Urothelium cell line (cell line): ENCODE measurements around the gene COL25A1.
"Not testable (repeated sequence)": the region's sequence is repeated elsewhere in the genome, so short reads cannot be mapped to it uniquely, and the experiment has no call there.

Source experiments
- DNase-seq: peaks from one replicate; pipeline ENCODE4 v3.0.0; 2011; ENCODE audit warnings: low spot score, mixed read lengths
- FAIRE-seq: peaks from 2 replicates; lab custom pipeline; 2011; peaks lifted over from hg19 to GRCh38; lab: Jason Lieb, UNC

Gene COL25A1

GRCh38 chr4:109072595-109072994, 229.9 kb downstream of the COL25A1 start:
- FAIRE-seq, result no peak
- no peak for DNase-seq

- DNase-seq, FAIRE-seq: not testable (repeated sequence)
Observed at GRCh38 chr4:109070677-109071076, 231.8 kb downstream of the COL25A1 start.

GRCh38 chr4:109067508-109068235, 234.8 kb downstream of the COL25A1 start:
- FAIRE-seq (no peak), DNase-seq (no peak)

- no peak for FAIRE-seq
- DNase-seq, result no peak
Observed at GRCh38 chr4:109065006-109065405, 237.5 kb downstream of the COL25A1 start.

DNA sequence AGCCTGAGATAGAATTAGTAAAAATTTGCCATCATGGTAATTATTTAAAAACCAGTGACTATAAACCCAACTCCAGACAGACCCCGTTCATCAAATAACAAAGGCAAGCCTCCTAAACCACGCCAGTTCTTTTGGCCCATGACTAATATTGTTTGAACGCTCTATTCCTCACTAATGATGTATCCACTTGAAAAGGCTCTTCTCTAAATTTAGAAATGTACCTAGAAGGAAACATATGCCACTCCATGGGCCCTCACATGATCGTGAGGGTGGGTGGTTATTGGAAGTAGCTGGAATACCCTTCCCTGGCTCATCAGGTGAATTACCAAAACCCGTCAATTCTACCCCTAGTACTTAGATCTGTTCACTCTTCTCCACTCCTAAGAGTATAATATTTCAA, 249.2 kb downstream of the COL25A1 start:
- FAIRE-seq, result no peak

DNA sequence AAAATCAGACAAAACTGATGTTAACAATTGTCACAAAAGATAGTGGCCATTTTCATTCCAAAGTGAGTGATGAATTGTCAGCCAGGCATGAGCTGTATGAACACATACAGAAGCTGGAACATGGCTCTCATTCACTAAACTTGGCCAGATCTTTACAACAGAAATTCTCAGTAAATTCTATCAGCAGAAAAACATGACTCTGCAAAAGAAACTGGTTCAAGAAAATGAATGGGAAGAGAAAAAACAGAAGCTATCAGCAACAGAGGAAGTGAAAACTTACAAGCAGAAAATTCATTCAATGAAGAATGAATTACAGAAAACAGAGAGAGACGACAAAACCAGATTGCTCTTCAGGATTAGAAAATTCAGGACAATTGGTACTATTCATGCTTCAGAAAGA, 249.6 kb downstream of the COL25A1 start:
- no peak for FAIRE-seq
- DNase-seq, result no peak

More for the DNA sequence above, 249.2 kb downstream of the COL25A1 start:
- no peak for DNase-seq

DNA sequence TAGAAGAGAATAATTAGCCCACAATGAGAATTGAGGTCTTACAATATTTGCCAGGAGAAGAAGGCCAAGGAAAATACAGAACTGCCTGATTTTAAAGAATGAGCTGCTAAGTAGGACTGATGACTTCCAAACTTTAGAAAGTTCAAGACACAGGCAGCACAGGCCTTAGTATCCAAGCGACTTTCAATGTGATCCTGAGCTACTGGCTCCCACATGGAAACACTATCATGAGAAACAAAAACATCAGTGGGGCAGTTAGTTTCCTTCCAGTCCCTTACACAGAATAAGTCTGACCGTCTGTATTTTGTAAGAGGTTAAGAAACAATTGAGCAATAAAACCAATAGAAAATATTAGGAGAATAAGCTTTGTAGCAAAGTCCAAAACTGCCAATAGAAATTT, 251.4 kb downstream of the COL25A1 start:
- DNase-seq (no peak), FAIRE-seq (no peak)

DNA sequence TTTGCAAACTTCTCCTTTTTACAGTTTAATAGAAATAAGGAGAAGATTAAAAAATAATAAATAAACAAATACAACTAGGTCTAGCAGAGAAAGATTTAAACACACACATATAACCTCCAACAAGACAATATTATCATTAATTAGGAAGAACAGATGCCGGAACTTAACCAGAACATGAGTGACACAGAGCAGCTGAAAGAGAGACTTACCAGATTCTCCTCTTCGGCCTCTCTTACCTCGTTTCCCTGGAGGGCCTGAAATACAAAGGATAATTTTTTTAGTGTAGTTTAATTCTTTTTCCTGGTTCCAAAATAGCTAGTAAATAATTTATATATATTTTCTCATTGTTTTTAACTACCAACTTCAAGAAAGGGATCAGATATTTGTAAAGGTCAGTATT, 252.5 kb downstream of the COL25A1 start:
- FAIRE-seq (no peak), DNase-seq (no peak)

GRCh38 chr4:109046471-109047201, 255.8 kb downstream of the COL25A1 start:
- no peak for DNase-seq
- FAIRE-seq, result no peak

DNA sequence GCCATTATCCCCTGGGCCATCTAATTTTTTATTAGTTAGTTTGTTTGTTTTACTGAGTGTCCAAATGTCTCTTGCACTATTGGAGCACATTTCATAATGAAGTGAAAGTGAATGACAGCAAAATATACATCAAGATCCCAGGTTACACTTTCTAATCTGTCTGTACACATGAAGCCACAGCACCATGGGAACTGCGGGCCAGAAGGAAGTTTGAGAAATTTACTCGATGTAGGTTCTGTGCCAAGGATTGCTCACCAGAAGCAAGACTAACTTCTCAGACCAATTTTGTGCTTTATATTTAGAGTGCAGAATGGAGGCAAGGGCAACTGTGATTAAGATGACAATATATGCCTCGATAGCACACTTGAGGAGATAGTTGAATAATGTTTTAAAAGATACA, 258.0 kb downstream of the COL25A1 start:
- no peak for FAIRE-seq
- DNase-seq, result no peak

DNA sequence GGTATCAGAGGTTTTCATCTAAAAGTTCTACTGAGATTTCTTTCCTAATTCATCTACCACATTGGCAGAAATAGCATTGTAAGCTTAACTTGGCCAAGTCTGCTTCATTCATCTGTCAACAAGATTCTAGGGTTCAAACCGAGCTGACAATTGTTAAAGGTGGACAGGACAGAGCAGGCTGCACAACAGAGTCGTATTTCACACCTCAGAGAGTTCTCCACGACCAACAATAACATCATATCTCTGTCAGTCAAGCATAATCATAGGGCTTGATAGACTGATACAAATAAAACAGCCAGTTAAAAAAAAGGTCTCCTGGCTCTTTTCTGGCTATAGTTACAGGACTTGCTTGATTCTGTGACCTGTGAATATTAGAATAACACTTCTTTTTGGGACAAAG, 259.2 kb downstream of the COL25A1 start:
- DNase-seq (no peak), FAIRE-seq (no peak)

DNA sequence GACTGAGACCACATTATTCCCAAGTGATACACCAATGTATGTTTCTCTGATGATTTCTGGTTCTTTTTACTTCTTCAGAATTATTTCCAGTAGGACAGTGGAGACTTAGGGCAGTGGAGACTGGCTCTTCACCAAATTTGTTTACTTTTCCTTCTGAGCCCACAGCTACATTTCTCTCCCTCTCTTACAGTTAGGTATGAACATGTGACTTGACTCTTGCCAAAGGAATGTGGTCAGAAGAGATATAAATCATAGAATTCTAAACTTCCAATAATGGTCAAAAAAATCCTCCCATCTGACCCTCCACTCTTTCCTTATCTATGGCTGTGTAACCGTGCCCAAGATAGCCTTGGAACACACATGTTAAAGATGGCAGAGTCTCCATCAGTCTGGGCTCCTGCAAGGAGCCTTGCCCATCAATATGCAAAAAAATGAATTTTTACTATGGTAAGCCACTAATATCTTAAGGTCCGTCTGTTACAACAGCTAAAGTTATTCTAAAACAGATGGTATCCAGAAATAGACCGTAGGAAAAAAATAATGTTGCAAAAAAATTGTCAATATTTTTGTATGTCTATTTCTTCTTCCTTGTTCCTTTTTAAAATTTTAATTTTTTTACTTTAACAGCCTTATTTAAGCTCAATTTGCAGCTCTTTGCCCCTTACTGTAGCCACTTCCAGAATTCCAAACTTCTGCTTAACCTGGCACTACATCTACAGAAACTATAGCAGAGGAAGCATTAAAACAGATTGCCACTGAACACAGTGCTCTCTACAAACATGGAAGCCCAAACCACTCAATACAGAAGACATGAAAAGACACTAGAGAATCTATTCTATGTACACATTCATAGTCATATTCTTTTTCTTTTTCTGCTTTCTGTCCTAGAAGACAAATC, 260.7 kb downstream of the COL25A1 start:
- DNase-seq (no peak), FAIRE-seq (no peak)

DNA sequence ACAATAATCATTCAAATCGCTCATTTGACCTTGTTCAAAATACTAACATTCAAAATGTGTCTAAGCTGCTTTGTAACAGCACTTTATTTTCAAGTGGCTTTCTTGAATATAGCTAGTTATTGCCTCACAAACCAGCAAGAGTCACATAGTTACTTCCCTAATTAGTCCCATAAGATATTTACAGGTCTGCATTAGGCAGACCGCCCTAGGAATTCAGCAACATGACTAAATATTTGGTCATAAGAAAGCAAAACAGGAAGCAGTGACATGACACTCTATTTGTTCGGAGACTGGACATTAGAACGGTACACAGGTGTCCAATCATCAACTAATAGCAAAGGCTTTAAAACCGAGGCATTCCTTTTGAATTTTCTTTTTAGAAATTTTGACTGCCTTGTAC, 262.0 kb downstream of the COL25A1 start:
- no peak for DNase-seq
- no peak for FAIRE-seq

DNA sequence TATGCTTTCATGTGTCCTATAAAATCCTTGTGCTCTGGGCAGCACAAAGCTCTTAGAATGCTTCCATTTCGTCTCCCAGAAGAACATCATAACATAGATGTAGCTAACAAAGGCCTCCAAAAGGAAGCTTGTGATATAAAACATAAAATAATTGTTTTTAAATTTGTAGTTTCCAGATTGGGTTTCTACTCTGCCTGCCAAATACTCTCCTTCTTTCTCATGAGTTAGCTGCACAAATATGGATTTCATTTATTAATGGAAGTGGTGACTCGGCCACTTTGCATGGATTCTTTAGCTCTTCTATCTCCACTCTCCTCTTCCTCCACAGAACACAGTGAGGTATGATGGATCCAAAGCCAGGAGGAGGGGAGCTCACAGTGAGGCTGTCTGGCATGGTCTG, 265.4 kb downstream of the COL25A1 start:
- DNase-seq, result no peak
- FAIRE-seq, result no peak

DNA sequence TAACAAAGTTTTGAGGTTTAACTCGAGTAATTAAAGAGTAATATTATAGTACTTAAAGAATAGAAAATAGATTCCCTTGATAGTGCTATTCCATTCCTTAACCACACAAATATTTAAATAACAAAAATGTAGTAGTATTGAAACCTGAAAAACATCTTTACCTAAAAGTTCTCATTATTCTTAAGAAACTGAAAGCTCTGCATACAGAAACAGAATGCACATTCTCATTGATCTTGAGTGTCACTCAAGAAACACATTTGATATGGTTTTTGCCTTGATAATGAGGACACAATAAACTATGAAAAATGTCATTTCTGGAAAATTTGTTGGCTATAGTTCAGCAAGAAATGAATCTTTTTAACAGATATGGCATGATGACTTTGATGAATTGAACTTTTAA, 268.5 kb downstream of the COL25A1 start:
- DNase-seq (no peak), FAIRE-seq (no peak)

DNA sequence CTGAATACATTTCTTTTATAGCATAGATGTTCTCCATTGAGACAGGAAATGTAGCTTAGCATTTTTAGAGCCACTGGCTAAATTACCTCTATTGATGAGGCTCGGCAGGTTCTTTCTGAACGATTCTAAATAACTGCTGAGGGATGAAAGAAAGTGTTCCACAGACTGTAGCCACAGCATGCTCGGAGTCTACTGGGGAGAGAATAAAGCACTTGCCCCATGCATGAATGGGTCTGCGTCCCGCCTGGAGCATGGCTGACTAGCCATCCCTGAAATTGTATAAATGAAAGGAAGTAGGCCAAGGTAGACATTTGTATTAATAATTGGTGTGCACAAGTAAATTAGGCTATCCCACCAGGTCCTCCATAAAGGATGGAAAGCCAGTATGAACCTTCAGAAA, 269.8 kb downstream of the COL25A1 start:
- no peak for FAIRE-seq

DNA sequence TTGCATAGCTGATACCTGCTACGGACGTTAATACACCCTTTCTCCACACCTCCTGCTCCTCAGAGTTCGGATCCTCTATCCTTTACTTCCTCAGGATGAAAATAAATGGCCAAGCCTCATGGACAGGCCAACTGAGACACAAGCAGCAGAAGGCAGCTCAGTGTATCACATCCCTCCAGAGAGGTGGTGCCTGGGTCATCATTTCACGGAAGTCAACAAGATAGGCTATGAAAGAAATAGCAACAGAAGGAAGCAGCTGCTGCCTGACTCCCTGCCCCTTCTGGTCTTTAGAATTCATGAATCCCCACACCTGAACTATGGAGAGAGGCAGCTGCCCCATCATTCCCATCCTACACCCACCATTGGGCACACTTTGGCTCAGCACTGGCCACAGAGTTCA, 272.5 kb downstream of the COL25A1 start:
- DNase-seq, result no peak
- FAIRE-seq, result no peak

More for the DNA sequence above, 269.8 kb downstream of the COL25A1 start:
- DNase-seq, result no peak

DNA sequence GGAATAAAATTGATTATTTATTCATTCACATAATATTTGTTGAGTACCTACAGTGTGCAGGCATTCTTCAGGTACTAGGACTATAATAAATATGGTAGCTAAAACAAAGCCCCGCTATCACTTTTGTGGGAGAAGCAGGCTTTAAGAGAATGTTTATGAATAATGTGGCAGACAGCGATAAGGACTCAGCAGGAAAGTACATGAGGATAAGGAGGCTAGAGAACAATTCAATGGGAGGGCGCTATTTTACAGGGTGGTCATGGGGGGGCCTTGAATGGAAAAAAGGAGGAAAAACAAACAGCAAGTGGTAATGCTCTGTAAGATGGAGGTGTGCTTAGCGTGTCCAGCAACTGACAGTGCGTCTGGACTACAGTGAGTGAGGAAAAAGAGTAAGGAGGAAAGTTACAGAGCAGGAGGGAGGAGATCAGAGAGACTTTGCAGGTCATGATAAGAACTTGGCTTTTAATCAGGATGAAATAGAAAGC, 275.4 kb downstream of the COL25A1 start:
- no peak for FAIRE-seq
- no peak for DNase-seq

DNA sequence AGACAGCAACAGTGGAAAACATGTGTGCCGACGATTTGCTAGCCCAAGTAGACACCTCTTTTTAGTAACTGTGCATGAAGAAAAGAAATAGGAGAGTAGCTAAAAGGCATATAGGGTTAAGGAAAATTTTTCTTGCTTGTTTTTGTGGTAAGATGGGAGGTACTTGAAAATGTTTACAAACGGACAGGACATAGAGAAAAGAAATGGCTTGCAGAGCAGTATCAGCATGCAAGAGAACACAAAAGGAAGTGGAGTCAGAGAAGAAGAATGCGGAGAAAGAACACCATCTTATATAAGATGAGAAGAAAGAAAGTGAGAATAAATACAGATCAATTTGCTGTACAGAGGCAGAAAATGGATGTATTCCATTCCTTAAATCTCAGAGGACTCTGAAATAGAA, 275.9 kb downstream of the COL25A1 start:
- no peak for DNase-seq
- FAIRE-seq, result no peak

GRCh38 chr4:109025471-109026076, 276.9 kb downstream of the COL25A1 start:
- FAIRE-seq, result no peak

DNA sequence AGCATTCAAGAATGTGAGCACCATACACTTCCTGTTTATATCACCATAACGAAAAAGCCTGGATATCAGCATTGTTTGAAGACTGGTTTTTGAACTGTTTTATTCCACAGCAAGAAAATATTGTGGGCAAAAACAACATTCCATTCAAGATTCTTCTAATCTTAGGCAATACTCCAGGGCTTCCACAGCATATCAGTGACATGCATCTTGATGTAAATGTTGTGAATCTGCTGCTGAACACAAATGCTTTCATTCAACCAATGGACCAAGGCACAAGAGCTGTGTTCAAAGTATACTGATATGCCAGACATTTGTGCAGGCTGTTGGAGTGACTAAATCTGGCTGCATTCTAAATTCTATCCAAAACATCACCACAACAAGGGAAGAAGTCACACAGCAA, 279.5 kb downstream of the COL25A1 start:
- FAIRE-seq (no peak), DNase-seq (no peak)

More at GRCh38 chr4:109025471-109026076, 276.9 kb downstream of the COL25A1 start:
- DNase-seq, result no peak
